SK-N-MC (cell line): Measurements from ENCODE around the gene AMBRA1.

Experiments
- EZH2 ChIP-seq: fragments of 200-600 bp; sonication (generic); IDR thresholded peaks from one replicate; pipeline ENCODE4 v1.6.1; 2017; ENCODE audit warnings: antibody characterized with exemption
- POLR2AphosphoS5 ChIP-seq: IDR thresholded peaks from 2 replicates; pipeline ENCODE4 v1.6.1; 2012; ENCODE audit warnings: mild to moderate bottlenecking, low read depth, low read length, borderline replicate concordance

DNA sequence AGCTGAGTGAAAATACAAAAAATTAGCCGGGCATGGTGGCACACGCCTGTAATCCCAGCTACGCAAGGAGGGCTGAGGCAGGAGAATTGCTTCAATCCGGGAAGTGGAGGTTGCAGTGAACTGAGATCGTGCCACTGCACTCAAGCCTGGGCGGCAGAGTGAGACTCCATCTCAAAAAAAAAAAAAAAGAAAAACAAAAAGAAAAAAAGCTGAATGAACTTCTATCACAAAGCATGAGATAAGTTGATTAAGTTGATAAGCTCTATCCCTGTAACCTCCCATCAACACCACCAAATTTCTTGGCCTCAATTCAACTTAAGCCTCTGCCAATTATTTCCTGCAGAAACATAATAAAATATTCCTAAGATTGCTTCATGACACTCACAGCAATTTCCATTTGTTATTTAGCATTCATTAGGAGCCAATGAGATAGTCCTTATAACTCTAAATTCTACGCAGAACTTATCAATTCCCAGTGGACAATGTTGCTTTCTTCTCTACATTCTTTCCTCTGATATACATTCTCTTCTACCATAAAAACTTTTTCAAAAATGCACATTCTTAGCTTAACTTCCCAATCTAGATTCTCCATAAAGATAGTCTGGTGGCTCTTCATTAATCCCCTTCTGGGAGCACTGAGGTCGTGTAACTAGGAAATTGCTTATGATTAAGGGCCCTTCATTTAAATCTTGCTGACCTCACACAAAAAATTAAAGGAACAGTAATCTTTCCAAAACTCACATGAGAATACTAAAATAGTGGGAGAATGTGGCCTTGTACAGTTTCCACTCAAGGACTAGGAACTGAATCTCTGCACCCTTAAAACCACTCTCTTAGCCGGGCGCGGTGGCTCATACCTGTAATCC, 2.9 kb downstream of the AMBRA1 start:
- TF ChIP-seq EZH2 (no peak), POLR2AphosphoS5 (no peak)
